GM18526 (cell line): Measurements from ENCODE around the gene ORC4.

ENCODE experiments used
- POLR2A ChIP-seq: IDR thresholded peaks from 3 replicates; pipeline ENCODE4 v1.6.1; 2011; ENCODE audit not compliant: insufficient read length; ENCODE audit errors: extremely low read depth

Gene ORC4

GRCh38 chr2:147916723-147917122 is 103.8 kb downstream of the ORC4 start:
- no peak for TF ChIP-seq POLR2A

GRCh38 chr2:147916067-147916466 is 104.5 kb downstream of the ORC4 start:
- TF ChIP-seq POLR2A = no peak

- TF ChIP-seq POLR2A = no peak
Observed at GRCh38 chr2:147913701-147914480, 106.6 kb downstream of the ORC4 start.

DNA sequence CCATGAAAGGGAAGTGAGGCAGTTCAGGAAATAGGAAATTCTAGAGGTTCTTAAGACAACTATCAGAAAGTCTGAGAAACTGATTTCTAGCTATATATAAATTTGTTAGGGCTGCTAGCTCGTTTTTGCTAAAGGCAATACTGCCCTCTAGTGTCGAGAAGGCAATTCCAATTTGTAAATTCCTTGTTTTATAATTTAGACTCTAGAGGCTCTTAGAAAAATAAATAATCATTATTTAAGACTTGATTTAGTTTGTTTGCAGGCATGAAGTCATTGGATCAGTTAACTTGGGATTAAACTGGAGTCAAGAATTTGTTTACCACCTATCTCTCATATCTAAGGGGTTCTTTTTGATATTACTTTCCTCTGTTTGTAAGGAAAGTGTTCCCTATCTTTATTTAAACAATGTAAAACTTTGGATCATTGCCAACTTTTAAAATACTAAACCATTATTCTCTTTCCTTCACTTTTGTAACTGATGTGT is 109.5 kb downstream of the ORC4 start:
- TF ChIP-seq POLR2A = no peak

- TF ChIP-seq POLR2A = no peak
Observed at GRCh38 chr2:147909178-147909577, 111.4 kb downstream of the ORC4 start.

- no peak for TF ChIP-seq POLR2A
Observed at GRCh38 chr2:147904051-147904450, 116.5 kb downstream of the ORC4 start.

DNA sequence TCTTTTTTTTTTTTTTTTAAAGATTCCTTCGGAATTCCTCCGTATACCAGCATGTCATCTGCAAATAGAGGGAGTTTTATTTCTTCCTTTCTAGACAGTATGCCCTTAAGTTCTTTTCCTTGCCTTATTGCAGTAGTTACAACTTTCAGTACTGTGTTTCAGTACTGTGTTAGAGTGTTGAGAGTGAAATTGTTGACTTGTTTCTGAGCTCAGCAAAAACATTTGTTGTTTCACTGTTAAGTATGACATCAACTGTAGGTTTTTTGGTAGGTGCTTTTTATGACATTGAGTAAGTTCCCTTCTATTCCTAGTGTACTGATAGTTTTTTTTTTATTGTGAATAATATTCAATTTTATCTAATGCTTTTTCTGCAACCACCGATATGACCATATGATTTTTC is 131.9 kb downstream of the ORC4 start:
- no peak for TF ChIP-seq POLR2A

DNA sequence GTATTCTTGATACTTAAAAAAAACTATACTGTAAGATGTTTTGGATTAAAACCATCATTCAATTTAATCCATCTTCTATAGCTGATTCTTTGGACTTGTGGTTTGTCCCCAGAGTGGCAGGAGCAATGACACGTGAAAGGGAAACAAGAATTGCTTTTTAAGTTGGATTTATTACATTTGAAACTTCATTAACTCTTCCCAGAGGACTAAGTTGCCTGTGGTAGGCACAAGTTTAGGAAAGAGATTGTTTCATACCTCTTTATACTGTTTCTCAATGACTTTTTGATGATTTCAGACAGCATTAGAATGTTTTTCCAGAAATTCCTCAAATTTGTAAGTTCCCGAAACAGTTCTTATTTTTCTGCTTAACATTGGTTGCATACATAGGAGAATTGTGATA is 134.4 kb downstream of the ORC4 start:
- no peak for TF ChIP-seq POLR2A

- TF ChIP-seq POLR2A = no peak
Observed at GRCh38 chr2:147884830-147885229, 135.7 kb downstream of the ORC4 start.

GRCh38 chr2:147882631-147883030 is 137.9 kb downstream of the ORC4 start:
- no peak for TF ChIP-seq POLR2A
